Measurements from ENCODE around the gene CPVL. TPM values are rescaled to one million over a fixed set of nuclear protein-coding genes. Genes with fewer than 3 reads are reported as not detected.

Gene CPVL
- total RNA-seq, 1 experiment from 2014 or later = 10.3 TPM

DNA sequence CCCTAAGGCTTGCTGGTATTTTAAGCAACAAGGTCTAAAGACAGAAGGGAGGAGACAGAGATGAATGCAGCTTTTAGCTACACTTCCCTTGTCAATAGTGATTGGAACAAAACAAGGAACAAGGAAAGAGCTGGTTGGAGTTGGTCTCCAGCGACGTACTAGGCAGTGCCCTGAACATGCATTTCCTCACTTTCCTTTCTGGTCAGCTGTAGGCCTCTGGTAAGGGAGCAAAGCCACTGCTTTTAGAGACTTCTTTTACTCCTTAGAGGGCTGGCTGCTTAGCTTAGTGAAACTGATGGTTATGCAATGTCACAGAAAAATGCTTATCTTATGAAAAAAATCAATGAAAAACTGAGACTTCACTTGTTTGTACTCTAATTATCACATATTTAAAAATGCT is 112.8 kb downstream of the CPVL start (continued):
- TF ChIP-seq ZBTB33 (IDR thresholded peaks at IDR 0.05; ENCODE audit: extremely low read depth, insufficient replicate concordance, low read length) = no peak
- TF ChIP-seq POLR2A (IDR thresholded peaks at IDR 0.05; ENCODE audit: borderline replicate concordance, extremely low read depth, insufficient read depth, insufficient read length) = no peak

DNA sequence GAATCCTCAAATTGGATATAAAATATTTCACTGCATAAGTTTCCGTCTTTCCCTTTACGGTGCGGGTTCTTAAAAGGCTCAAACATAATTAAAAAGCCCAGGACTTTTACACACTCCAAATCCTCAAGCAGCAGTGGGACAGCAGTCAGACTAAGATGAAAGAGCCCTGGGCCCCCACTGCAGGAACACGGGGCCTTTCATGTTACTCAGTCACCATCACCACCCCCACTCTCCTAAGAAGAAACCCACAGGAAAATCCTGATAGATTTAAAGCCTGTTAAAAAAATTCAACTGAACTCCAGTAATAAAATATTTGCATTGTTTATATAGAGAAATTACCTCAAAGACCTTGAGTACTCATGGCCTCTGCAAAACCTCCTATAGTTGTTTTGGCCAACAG is 114.2 kb downstream of the CPVL start:
- Histone ChIP-seq H3K4me1 (ENCODE audit: control insufficient read depth in 1 of 2, insufficient read depth in 2 of 2, low read length in 2 of 2) (peaks cover 0 to 12% of the 10 kb centered on the region in 2 experiments; a peak in 2 of 4 replicates), H4K20me1 (ENCODE audit: insufficient read depth) (no peaks in the 10 kb centered on the region), H3K27ac (ENCODE audit: low read depth, low read length) (no peak overlapping the region), H3K4me3 (replicated peaks in 1 of 2; ENCODE audit: low read depth in 1 of 2, low read length in 2 of 2) (no peak overlapping the region), H2AFZ (ENCODE audit: low read depth, low read length, poor library complexity, severe bottlenecking) (no peak overlapping the region), H3K9ac (ENCODE audit: low read length) (no peak overlapping the region), H3K4me2 (ENCODE audit: low read length) (no peak overlapping the region), H3K9me3 (ENCODE audit: control insufficient read depth in 1 of 2, insufficient read depth in 1 of 2, low read depth in 1 of 2, low read length in 2 of 2) (no peaks in the 10 kb centered on the region), H3K36me3 (ENCODE audit: control insufficient read depth in 1 of 2, insufficient read depth in 2 of 2, low read length in 2 of 2) (no peaks in the 10 kb centered on the region), H3K9me2 (ENCODE audit: insufficient read depth) (no peaks in the 10 kb centered on the region), H3K79me2 (ENCODE audit: insufficient read depth, low read length) (no peaks in the 10 kb centered on the region), H3K27me3 (ENCODE audit: insufficient read depth, low read length) (no peaks in the 10 kb centered on the region)
- no TSS peak for BruUV-seq (replicated peaks)
- RAD21 ChIA-PET (ENCODE audit: low non-redundant PET in 1 of 2, low total read pairs in 2 of 2, uncharacterized antibody in 2 of 2, unreplicated experiment in 2 of 2) = no interaction called here
- ATAC-seq = no peak
- TF ChIP-seq CTCF (IDR thresholded peaks at IDR 0.05 in 2 of 3, conservative IDR thresholded peaks at IDR 0.05 in 1 of 3; ENCODE audit: borderline replicate concordance in 1 of 3, insufficient read depth in 1 of 3, low read depth in 2 of 3, low read length in 2 of 3) = no peak
- no peak for TF ChIP-seq ZBTB33 (IDR thresholded peaks at IDR 0.05; ENCODE audit: extremely low read depth, insufficient replicate concordance, low read length)
- TF ChIP-seq SIN3A (IDR thresholded peaks at IDR 0.05; ENCODE audit: low read depth) = no peak
- no peak for TF ChIP-seq ATF3 (IDR thresholded peaks at IDR 0.05)
- TF ChIP-seq, protein P1, sequence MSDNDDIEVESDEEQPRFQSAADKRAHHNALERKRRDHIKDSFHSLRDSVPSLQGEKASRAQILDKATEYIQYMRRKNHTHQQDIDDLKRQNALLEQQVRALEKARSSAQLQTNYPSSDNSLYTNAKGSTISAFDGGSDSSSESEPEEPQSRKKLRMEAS (IDR thresholded peaks at IDR 0.05) = no peak
- no peak for TF ChIP-seq SP1 (IDR thresholded peaks at IDR 0.05; ENCODE audit: low read depth)
- TF ChIP-seq, protein P2, sequence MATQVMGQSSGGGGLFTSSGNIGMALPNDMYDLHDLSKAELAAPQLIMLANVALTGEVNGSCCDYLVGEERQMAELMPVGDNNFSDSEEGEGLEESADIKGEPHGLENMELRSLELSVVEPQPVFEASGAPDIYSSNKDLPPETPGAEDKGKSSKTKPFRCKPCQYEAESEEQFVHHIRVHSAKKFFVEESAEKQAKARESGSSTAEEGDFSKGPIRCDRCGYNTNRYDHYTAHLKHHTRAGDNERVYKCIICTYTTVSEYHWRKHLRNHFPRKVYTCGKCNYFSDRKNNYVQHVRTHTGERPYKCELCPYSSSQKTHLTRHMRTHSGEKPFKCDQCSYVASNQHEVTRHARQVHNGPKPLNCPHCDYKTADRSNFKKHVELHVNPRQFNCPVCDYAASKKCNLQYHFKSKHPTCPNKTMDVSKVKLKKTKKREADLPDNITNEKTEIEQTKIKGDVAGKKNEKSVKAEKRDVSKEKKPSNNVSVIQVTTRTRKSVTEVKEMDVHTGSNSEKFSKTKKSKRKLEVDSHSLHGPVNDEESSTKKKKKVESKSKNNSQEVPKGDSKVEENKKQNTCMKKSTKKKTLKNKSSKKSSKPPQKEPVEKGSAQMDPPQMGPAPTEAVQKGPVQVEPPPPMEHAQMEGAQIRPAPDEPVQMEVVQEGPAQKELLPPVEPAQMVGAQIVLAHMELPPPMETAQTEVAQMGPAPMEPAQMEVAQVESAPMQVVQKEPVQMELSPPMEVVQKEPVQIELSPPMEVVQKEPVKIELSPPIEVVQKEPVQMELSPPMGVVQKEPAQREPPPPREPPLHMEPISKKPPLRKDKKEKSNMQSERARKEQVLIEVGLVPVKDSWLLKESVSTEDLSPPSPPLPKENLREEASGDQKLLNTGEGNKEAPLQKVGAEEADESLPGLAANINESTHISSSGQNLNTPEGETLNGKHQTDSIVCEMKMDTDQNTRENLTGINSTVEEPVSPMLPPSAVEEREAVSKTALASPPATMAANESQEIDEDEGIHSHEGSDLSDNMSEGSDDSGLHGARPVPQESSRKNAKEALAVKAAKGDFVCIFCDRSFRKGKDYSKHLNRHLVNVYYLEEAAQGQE (IDR thresholded peaks at IDR 0.05; ENCODE audit: low read depth) = no peak
- no peak for TF ChIP-seq RAD21 (IDR thresholded peaks at IDR 0.05; ENCODE audit: low read depth)
- no peak for TF ChIP-seq ZFX (IDR thresholded peaks at IDR 0.05)
- no peak for TF ChIP-seq CBX3 (IDR thresholded peaks at IDR 0.05; ENCODE audit: low read depth)
- TF ChIP-seq POLR2A (IDR thresholded peaks at IDR 0.05; ENCODE audit: borderline replicate concordance, extremely low read depth, insufficient read depth, insufficient read length) = no peak
- TF ChIP-seq EZH2phosphoT487 (IDR thresholded peaks at IDR 0.05; ENCODE audit: borderline replicate concordance) = no peak
- no peak for TF ChIP-seq EGR1 (IDR thresholded peaks at IDR 0.05; ENCODE audit: low read depth)
- TF ChIP-seq ZNF274 (IDR thresholded peaks at IDR 0.05; ENCODE audit: low read depth, low read length) = no peak
- TF ChIP-seq FOSL1 (IDR thresholded peaks at IDR 0.05; ENCODE audit: low read depth) = no peak
- no peak for TF ChIP-seq JUND (IDR thresholded peaks at IDR 0.05)
- intact Hi-C loops (cut with micrococcal nuclease) = no loop called here
- CTCF ChIA-PET = no interaction called here
- no peak for DNase-seq (ENCODE audit: low read depth, low spot score)
- POLR2A ChIA-PET = no interaction called here
